ENCODE results near the gene C14orf180. TPM values are rescaled to one million over a fixed set of nuclear protein-coding genes. Genes with fewer than 3 reads are reported as not detected.

The C14orf180 gene
- total and polyA plus RNA-seq, 2 of the 8 experiments (the other 6 are each of a cell fraction or from before 2014, with no cell fraction given) = not detected

DNA sequence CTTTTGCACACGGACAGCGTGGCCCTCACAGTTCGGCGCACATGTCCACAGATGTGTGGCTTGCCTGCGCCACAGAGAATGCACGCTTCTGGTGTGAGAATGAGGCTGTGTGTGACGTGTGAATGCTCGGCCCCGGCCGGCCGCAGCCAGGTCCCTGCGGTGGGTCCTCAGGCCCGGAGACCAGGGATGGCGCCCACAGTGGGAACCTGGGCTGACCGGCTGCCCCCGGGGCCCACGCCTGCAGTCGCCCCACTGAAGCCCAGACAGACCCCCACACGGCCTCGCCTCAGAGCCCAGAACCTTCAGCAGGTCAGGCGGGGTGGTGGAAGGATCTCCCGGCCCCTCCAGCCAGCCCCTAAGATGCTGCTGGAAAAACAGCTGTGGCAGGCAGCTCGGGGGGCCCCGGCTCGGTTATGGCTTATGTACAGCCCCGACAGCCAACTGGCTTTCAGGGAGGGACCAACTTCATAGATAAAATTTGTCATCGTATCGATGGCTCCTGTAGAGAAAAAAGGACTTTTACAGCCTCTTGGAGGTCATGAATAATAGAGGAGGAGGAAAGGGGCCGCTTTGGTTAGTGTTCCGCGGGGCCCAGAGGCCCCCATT, 4.5 kb upstream of the C14orf180 start (continued):
- no peak for TF ChIP-seq NANOG (IDR thresholded peaks at IDR 0.05; ENCODE audit: insufficient read depth, low read depth, low read length, poor library complexity, severe bottlenecking)
- TF ChIP-seq TAF1 (IDR thresholded peaks at IDR 0.05; ENCODE audit: low read depth, low read length) = no peak
- no peak for TF ChIP-seq ASH2L (IDR thresholded peaks at IDR 0.05; ENCODE audit: low read length)
- no peak for TF ChIP-seq RAD21 (IDR thresholded peaks at IDR 0.05 in 1 of 2, conservative IDR thresholded peaks at IDR 0.05 in 1 of 2; ENCODE audit: low read depth in 2 of 2, low read length in 2 of 2)
